GM12801 (cell line): ENCODE data around the gene IL37.

Experiments
- TF ChIP-seq, protein P1 (sequence below): IDR thresholded peaks from one replicate; pipeline ENCODE4 v1.5.1; 2011; ENCODE audit warnings: control low read depth; ENCODE audit not compliant: insufficient read length; ENCODE audit errors: extremely low read depth

The IL37 gene

DNA sequence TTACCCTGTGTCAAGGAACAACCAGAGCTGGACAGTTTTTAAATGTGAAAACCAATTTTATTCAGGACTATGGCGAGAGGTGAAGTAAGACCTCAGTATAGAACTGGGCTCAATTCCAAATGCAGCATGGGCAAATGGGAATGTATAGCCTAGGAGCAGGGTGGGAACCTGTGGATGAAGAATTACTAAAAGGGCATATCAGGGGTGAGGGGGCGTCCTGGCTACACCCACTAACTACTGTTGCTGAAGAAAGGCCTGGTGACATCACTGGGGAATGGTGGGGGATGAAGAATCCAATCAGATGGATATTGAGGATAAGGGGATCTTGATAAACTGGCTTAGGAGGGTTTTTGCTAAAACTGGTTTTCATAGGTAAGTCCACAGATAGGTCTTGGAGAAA lies 27.3 kb upstream of the IL37 start:
- TF ChIP-seq, protein P1, sequence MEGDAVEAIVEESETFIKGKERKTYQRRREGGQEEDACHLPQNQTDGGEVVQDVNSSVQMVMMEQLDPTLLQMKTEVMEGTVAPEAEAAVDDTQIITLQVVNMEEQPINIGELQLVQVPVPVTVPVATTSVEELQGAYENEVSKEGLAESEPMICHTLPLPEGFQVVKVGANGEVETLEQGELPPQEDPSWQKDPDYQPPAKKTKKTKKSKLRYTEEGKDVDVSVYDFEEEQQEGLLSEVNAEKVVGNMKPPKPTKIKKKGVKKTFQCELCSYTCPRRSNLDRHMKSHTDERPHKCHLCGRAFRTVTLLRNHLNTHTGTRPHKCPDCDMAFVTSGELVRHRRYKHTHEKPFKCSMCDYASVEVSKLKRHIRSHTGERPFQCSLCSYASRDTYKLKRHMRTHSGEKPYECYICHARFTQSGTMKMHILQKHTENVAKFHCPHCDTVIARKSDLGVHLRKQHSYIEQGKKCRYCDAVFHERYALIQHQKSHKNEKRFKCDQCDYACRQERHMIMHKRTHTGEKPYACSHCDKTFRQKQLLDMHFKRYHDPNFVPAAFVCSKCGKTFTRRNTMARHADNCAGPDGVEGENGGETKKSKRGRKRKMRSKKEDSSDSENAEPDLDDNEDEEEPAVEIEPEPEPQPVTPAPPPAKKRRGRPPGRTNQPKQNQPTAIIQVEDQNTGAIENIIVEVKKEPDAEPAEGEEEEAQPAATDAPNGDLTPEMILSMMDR, result no peak

DNA sequence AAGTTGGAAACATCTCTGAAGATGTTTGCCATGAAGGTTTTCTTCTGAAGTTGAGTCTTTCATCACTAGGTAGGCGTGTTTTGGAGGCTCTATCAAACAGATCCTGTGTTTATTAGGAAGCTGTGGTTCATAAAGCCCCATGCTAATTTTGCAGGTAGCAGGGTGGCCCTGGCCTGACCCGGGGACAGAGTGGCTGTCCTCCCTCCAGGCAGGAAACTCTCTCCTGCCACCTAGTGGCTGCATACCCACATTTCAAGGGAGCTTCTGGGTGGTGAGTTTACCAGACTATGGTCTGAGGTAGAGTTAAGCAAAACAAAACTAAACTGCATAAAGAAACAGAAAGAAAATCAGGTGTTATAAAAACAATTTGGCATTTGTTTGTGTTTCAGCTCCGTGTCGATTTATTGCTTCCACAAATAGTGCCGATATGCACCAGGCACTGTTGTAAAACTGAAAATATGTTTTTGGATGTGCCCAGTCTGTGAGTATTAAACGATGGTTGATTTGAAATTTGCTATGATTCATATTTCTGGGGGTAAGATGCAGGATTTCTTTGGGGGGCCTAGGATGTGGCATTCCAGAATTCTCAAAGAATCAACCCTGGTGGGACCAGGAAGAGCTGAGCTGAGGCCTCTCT lies 26.0 kb upstream of the IL37 start:
- TF ChIP-seq, protein P1, result no peak

DNA sequence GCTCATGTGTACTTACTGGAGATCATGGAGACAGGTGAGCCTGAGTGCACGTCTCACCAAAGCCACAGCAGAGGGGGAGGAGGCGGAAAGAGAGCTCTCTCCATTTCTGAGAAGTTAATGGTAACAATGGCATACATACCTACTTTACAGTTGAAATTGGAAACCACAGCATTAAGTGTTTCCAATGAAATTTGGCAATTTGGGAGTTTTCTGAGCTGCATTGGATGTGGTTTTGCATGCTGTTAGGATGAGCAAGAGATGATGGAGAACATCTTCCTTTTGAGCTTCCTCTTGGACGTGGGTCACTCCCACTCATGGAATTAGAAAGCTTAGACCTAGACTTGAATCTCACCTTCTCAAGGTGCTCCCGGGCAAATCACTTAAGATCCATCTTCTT lies 25.5 kb upstream of the IL37 start:
- TF ChIP-seq, protein P1, result no peak

DNA sequence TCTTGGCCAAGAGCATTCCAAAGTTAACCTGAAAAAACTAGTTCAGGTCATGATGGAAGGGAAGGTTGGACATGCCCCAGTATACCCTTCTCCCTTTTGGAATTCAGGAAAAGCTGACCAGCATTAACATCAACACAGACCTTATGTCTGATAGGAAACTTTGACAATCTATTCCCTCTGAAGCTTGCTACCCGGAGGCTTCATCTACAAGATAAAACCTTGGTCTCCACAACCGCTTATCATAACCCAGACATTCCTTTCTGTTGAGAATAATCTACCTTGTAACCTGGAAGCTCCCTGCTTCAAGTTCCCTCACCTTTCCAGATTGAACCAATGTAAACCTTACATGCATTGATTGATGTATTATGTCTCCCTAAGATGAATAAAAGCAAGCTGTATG lies 24.7 kb upstream of the IL37 start:
- TF ChIP-seq, protein P1, result no peak

DNA sequence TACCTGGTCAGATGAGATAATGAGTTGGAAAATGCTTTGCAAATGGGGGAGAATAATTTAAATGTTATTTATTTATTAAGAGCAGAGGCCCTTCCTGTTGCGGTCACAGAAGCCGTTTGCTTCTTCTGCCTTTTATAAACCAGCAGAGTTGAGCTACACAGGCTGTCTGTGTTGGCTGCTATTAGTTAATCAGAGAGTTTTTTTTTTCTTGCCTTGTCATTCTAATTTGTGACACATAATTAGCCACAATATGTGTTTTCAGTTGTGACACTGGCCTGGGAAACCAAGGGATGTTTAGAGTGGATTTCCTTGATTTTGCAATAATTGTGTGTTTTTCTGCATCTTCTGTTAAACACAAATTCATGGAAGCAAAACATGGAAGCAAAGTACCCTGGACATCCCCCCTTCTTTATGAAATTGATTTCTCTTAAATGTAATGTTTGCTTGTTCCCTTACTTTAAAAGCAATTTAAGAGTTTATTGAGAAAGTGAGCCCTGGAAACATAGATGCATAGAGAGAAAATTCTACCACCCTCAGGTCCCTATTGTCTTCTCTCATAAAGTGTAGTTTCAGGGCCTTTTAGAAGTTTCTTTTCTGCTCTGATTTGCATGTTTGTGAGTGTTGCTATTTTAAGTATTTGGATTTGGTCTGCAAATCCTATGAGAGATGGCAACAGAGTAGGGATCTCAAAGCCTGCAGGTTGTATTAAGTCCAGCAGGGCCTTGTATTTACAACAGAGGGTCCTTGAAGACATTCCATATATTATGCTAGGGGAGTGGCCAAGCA lies 22.8 kb upstream of the IL37 start:
- TF ChIP-seq, protein P1, result no peak

DNA sequence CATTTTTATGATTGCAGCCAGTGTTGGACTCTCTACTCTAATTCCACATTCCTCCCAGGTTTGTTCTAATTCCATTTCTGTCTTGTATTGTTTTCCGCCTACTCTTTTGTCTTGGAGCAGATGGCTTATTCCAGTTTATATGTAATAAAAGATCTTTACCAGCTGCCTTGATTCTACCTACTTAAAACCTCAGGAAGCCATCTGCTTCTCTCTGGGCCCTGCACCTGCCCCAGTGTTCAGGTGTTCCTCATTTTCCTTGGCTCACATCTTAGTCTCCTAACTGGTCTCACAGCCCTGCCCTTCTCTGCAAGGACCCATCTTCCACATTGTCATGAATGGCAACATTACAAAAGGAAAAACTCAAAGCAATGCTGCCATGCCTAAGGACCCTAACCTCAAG lies 21.0 kb upstream of the IL37 start:
- TF ChIP-seq, protein P1, result no peak

DNA sequence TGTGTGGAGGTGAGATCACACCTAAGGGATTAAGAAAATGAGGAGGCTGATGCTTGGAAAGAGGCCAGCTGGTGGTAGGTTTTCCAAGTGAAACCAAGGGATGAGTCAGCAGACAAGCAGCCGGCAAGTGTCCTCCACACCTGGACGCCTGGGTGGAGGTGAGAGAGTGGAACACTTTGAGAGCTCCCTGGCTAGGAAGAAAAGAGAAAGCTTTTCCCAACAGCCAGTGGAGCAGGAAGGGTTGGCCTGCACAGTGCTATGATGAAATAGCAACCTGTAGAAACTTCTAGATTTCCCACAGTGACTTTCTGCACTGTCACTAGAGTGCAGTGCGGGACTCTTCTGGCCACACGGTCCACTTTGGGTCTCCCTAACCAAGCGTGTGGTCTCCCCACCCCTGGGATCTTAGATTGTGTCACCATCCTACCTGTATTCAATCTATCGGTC lies 19.6 kb upstream of the IL37 start:
- TF ChIP-seq, protein P1, result no peak
